Stimulated activated CD8-positive, alpha-beta memory T cell treated with anti-CD3 and anti-CD28 coated beads, Interleukin-15, amount 100 ng/mL, for 24 hours (primary cell): ENCODE data around the gene DNAJC4.

ENCODE experiments used
- DNase-seq: peaks from one replicate; pipeline ENCODE4 v3.0.0-alpha.2; 2020; ENCODE audit warnings: low read depth

DNAJC4 gene

DNA sequence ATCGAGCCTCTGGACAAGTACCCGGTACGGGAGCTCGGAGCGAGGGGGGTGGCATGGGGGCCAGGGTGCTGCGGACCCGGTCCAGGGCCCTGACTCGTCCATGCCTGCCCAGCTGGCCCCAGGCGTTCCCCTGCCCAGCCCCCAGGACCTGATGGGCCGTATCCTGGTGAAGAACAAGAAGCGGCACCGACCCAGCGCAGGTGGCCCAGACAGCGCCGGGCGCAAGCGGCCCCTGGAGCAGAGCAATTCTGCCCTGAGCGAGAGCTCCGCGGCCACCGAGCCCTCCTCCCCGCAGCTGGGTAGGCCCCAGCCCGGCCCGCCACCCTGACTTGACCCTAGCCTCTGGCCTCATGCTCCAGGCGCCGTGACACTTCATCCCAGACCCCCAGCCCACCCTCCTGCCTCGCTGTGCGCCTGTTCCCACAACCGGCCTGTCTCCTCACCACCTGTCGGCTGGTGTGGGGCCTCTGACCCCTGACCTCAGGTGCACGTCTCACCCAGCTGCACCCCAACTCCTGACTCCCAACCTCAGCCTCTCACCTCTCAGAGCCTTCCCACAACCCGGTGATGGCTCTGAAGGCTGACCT, 28.7 kb downstream of the DNAJC4 start:
- DNase-seq = no peak

DNA sequence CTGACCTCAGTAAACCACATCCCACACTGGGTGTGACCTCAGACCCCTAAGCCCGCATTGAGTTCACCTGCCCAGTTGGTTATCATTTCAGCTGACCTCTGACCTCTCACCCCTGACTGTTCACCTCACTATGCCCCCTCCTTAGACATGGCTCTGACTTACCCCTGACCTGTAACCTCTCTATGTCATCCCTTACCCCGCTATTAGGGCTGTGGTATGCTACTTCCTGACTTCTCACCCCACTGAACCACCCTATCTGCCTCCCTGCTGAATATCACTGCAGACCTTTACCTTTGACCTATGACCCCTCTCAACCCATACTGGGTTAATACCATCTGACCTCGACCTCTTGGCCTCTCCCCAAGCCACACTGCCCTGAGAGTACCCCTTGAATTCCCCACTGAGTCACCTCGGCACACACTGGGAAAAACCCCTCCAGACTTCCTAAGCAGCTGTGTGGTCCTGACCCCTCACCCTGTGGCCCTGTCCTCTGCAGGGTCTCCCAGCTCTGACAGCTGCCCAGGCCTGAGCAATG, 29.3 kb downstream of the DNAJC4 start:
- DNase-seq = no peak

DNA sequence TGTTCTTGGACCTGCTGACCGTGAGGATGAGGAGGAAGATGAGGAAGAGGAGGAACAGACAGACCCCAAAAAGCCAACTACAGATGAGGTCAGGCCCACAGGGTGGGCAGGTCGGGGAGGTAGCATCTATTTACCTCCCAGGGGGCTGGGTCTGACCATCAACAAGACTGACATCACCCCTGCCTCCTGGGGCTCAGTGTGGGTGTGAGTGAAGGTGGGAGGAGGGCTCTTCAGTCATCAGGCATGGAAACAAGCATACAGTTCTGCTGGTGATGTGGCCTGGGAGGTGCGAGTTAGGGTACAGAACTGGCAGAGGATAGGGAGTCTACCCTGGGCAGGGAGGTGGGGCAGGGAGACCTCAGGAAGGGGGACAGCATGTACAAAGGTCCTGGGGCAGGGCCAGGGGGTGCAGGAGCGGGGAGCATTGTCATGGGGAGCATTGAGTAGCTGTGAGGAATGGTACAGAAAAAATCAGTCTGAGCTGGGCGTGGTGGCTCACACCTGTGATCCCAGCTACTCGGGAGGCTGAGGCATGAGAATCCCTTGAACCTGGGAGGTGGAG, 29.9 kb downstream of the DNAJC4 start:
- DNase-seq = no peak

DNA sequence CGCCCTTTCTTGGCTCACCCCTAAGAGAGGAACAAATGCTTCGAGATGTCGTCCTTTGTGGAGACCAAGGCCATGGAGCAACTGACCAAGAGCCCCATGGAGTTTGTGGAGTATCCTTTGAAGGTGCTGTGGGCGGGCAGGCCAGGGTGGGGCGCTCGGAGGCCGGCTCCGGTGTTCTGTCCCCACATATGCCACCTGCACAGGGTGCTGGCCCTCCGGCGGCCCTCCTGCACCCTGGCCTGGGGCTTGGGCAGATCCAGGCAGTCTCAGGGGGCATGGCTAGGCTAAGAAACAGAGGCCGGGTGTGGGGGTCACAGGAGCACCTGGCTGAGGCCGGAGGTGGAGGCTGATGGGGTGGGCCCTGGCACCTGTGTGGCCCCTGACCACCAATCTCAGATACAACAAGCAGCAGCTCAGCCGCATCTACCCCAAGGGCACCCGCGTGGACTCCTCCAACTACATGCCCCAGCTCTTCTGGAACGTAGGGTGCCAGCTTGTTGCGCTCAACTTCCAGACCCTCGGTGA, 31.3 kb downstream of the DNAJC4 start:
- DNase-seq = no peak

DNA sequence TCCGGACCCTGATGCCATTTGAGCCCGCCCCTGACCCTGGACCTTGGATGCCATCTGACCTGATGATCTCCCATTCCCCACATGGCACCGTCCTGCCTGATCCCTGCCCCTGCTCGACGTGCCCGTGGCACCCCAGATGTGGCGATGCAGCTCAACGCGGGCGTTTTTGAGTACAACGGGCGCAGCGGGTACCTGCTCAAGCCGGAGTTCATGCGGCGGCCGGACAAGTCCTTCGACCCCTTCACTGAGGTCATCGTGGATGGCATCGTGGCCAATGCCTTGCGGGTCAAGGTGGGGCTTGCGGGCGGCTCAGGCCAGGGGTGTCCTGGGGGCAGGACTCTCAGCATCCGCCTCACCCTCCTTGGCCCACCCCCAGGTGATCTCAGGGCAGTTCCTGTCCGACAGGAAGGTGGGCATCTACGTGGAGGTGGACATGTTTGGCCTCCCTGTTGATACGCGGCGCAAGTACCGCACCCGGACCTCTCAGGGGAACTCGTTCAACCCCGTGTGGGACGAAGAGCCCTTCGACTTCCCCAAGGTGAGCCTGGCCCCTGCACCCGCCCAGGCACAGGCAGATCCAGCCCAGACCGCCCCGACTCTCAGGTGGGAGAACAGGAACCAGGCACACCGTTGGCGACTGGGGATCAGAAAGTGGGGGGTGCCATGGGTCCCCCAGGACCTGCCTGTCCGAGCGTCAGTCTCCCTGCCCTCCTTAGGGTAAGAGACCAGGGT, 32.1 kb downstream of the DNAJC4 start:
- no peak for DNase-seq

DNA sequence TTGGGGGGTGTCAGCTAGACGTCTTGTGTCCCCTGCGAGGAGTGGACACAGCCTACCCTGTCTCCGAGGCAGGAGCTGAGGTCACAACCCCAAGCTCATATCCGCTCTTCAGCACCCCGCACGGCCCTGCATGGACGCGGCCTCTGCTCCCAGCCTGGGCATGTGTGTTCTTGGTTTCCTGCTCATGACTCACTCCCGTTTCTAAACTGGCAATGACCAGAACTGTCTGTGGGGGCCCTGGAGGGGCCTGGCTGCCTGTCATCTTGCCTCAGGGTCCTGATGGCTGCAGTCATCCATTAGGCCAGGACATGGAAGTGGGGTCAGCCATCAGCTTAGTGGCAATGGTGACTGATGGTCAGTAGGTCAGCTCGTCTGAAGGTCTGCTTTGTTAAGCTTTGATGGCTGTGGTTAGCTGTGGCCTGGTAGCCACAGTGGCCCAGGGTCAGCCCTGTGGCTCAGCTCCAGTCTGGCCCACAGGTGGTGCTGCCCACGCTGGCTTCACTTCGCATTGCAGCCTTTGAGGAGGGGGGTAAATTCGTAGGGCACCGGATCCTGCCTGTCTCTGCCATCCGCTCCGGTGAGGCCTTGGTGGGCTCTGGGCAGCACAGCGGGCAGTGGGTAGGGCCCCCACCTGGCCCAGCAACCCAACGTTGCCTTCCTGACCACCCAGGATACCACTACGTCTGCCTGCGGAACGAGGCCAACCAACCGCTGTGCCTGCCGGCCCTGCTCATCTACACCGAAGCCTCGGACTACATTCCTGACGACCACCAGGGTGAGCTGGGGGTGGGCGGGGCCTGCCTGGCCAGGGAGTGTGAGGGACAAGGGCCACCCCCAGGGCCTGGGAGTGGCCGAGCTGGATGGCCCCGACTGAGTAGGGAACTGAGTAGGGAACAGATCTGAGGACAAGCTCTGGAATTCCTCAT, 32.9 kb downstream of the DNAJC4 start:
- DNase-seq = no peak

DNA sequence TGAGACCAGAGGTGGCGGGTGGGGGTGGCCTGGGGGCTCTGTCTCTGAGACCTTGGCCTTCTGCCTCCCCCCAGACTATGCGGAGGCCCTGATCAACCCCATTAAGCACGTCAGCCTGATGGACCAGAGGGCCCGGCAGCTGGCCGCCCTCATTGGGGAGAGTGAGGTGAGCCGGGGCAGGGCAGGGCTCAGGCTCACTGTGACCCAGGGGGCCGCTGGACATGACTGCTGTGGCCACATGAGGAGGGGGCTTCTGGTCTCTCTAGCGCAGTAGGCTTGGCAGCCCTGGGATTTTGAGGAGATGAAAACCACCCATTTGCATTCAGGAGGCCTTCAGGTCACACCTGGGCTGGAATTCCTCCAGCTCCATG, 33.6 kb downstream of the DNAJC4 start:
- DNase-seq = no peak

DNA sequence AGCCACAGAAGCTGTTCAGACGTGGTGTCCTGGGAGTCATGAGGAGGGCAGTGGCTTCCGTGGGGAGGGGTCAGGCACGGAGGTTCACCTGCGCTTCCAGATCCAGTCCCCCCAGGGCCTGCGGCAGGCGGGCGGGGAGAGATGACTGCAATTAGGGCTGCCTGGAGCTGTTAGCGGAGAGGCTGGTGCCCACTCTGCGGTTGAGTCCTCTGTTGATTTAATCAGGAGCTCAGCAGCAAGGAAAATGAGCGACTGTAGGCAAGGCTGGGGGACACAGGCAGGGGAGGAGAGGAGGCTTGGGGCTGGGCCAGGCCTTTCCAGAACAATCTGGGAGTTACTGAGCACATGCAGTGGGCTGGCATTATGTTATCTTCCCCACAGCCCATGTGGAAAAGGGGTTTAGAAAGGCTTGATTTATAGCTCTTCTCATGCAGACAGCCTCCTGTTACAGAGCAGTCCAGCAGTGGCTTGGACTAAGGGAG, 34.1 kb downstream of the DNAJC4 start:
- DNase-seq = no peak

DNA sequence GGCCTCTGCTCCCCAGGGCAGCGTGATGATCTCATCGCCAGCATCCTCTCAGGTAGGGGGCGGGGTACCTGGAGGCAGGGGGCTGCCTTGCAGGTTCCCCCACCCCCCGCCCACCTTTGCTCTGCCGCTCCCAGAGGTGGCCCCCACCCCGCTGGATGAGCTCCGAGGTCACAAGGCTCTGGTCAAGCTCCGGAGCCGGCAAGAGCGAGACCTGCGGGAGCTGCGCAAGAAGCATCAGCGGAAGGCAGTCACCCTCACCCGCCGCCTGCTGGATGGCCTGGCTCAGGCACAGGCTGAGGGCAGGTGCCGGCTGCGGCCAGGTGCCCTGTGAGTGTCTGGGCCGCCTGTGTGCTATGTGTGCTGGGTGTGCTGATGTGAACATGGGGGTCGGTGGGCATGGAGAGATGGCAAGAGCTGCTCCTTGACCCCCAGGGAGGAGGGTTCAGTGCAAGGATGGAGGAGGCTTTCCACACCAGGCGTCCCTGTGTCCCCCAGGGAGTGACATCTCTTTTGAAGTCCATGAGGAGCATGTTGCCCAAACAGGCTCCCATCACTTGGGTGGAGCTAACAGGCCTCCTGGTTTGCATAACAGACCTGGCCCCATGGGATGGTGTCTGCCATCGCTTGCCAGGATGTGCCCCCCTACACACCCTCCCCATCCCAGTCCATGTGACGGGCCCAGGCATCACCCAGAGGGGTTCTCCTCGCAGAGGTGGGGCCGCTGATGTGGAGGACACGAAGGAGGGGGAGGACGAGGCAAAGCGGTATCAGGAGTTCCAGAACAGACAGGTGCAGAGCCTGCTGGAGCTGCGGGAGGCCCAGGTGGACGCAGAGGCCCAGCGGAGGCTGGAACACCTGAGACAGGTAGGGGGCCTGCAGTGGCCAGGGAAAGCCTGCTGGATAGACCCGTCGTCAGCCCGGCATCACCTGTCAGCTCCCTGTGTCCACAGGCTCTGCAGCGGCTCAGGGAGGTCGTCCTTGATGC, 35.1 kb downstream of the DNAJC4 start:
- DNase-seq = no peak

DNA sequence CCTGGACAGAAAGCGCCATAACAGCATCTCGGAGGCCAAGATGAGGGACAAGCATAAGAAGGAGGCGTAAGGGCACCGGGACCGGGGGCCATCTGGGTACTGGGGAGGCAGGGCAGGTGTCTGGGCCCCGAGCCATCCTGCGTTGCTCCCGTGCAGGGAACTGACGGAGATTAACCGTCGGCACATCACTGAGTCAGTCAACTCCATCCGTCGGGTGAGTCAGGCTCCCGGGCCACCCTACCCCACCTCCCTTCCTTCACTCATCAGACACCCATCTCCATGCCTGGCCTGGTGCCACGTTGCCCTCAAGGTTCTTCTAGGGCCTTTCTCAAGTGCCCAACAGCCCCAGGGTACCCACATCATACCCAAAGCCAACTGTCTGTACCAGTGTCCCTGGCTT, 36.0 kb downstream of the DNAJC4 start:
- no peak for DNase-seq

DNA sequence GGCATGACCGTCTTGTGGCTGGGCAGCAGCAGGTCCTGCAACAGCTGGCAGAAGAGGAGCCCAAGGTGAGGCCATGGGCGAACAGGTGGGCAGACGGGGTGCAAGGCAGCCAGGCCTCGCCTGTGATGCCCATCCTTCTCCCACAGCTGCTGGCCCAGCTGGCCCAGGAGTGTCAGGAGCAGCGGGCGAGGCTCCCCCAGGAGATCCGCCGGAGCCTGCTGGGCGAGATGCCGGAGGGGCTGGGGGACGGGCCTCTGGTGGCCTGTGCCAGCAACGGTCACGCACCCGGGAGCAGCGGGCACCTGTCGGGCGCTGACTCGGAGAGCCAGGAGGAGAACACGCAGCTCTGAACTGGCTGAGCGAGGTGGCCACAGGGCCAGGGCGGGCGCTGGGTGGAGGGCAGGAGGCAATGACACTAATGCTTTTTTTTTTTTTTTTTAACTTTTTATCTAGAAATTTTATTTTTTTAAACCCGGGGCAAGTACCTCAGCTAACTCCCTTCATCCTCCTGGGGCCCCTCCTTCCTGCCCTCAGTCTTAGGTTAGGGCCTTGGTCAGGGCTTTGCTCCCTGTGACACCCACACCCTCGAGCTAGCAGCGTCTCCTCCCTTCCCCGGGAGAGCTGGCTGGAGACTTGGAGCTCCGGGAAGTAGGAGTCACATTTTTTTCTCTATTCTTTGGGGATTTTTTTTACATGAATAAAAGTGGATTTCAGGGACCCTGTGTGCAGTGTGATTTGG, 37.0 kb downstream of the DNAJC4 start:
- DNase-seq = no peak

DNA sequence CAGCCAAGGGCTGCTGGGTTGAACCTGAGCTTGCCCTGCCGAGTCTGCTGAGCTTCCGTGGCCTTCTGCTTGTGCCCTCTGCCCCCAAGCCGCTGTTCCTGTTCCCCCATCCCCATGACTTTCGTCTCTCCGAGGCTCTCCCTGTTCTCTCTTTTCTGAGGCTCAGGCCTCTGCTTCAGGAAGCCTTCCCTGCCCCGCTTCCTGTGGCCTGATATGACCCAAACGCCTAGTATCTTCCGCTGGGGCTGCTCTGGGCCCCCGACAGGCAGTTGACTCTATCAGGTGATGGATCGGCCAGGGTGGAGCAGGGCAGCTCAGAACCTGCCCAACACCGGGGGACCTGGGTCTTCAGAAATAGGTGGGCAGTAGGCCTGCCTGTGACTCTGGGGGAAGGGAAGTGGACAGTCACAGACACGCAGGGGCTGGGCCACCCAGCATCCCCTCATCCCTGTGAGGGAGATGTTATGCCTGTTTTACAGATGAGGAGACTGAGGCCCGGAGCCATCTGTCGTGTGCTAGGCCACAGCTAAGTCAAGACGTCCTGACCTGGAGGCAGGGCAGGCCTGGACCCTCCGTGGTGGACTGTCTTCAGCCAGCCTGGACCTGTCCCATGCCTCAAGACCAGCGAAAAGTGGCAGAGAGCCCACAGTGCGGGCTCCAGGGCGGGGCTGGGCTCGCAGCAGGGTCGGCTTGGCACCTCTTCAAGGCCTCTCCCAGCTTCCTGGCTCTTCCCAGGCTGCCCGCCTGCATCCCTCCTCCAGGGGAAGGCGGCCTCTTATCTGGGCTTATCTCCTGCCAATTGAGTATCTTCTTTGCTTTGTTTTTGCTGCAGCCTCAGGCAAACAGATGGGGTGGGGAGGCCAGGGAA, 37.9 kb downstream of the DNAJC4 start:
- DNase-seq = no peak

DNA sequence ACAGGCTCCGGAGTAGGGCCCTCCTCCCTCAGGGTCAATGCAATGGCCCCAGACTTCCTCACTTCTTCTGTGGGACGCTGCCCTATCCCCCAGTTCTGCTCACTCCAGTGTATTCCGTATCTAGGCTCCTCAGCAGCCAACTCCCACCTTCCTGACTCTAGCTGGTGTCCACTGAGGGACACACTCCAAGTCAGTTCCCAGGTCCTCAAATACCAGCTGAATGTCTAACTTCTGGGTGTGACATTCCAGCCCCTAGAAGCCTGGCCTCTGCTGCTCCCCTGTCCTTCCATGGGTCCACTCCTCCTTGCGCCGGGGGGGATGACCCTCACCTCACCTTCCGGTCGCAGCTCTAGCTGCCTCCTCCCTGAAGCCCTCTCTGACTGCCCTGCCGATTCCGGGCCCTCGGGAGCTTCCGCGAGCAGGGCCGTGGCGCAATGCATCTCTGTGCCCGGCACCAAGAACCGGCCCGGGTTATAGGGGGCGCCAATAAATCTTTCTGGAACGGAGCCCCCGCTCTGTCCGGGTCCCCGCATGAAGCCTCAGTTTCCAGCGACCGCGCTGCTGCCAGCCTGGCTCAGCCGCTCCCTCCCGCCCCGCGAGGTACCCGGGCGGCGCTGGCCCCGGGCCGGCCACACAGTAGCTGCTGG, 38.7 kb downstream of the DNAJC4 start:
- no peak for DNase-seq

DNA sequence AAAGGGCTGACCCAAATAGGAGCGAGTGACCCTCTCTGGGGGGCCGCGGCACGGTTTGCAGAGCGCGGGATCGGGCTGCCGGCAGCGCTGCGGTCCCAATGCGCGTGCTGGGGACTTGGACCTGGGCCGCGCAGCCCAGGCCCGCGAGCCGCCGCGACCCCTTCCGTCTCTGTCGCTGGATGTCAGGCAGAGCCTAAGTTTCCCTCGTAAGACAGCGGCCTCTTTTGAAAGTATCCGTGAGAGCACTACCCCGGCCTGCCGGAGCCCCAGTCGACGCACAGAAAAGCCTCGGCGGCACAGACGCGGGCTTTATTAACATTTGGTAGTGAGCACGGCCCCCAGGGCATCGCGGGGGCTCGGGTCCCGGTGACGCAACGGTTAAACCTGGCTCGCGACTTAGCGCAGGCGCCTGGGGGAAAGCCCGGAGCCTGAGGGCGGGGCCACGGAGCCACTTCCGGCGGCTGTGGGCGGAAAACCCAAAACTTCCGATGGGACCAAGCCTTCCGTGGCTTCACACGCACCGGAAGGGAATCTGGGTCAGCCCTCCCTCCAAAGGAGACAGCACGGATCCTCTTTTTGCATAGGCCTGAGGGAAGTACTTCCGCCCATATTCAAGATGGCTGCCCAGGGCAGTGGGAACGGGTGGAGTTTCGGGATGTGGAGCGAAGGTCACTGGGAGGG, 39.3 kb downstream of the DNAJC4 start:
- peak; percentile 92 for DNase-seq

DNA sequence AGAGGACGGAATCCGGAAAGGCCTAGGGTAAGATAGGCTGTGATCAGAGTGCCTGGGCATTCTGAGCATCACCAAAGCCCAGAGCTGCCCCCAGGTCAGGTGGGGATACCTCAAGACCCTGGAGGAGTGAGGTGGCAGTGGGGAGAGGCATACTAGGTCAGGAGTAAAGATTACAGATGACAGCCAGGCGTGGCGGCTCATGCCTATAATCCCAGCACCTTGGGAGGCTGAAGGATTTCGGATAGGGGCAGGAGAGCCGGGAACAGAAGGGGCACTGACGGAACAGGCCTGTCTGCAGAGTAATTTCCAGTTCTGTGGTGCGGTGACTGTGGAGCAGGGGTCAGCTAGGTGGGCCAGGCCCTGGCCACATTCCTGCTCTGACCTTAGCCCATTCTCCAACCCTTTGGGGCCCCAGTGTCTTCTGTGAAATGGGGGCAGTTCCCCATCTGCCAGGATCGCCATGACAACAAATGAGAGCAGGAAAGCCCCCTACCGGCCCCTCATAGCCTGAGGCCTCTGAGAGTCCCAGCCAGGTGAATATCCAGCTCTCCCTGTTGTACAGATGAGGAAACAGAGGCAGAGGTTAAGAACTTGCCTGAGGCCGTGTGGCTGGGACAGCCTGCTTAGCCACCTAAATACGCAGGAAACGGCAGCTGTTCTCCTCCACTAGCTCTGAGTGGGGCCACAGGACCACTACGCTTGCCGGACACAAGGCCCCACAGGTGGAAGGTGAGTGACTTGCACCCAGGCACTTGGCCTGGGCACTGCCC, 44.9 kb downstream of the DNAJC4 start:
- no peak for DNase-seq

DNA sequence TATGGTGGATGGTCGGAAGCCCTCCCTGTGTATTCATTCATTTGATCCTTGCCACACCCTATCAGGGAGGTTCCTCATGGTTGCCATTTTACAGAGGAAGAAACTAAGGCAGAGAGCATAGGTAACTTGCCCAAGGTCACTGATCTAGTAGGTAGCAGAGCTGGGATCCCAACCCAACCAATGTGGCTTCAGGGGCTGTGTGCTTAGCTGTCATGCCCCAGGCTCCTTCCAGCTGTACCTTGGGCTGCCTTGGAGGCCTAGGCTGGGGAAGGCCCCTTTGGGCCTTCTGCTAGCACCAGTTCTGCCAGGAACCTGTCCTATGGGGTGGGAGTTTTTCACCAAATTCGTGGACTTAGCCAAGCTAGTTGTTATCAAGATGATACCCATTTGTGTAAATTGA, 45.5 kb downstream of the DNAJC4 start:
- DNase-seq = no peak
